ENCODE results near the gene DGAT2.

Gene DGAT2

GRCh38 chr11:75785187-75785586 lies 16.6 kb downstream of the DGAT2 start:
- TF ChIP-seq CTCF (IDR thresholded peaks at IDR 0.05), result no peak
- no peaks in the 10 kb centered on the region for H3K4me1 Mint-ChIP-seq
- H3K4me3 Mint-ChIP-seq, result no peak overlapping the region
- DNase-seq, result no peak
- no peak overlapping the region for H3K27ac Mint-ChIP-seq
- no peaks in the 10 kb centered on the region for H3K9me3 Mint-ChIP-seq
- peaks cover 16% of the 10 kb centered on the region for H3K27me3 Mint-ChIP-seq (ENCODE audit: low read depth, poor library complexity)
- H3K36me3 Mint-ChIP-seq (ENCODE audit: low read depth), result no peaks in the 10 kb centered on the region

GRCh38 chr11:75786101-75786736 lies 17.6 kb downstream of the DGAT2 start:
- Mint-ChIP-seq H3K27ac (no peak overlapping the region), H3K36me3 (ENCODE audit: low read depth) (no peaks in the 10 kb centered on the region), H3K27me3 (ENCODE audit: low read depth, poor library complexity) (peaks cover 22% of the 10 kb centered on the region), H3K4me3 (no peak overlapping the region), H3K4me1 (no peaks in the 10 kb centered on the region), H3K9me3 (no peaks in the 10 kb centered on the region)
- TF ChIP-seq CTCF (IDR thresholded peaks at IDR 0.05), result no peak
- DNase-seq, result no peak

GRCh38 chr11:75789521-75789920 lies 20.9 kb downstream of the DGAT2 start:
- Mint-ChIP-seq H3K36me3 (ENCODE audit: low read depth) (no peaks in the 10 kb centered on the region), H3K27me3 (ENCODE audit: low read depth, poor library complexity) (peaks cover 26% of the 10 kb centered on the region), H3K4me3 (no peak overlapping the region), H3K4me1 (peaks cover 6% of the 10 kb centered on the region), H3K27ac (no peak overlapping the region), H3K9me3 (no peaks in the 10 kb centered on the region)
- TF ChIP-seq CTCF (IDR thresholded peaks at IDR 0.05), result no peak
- DNase-seq, result no peak

GRCh38 chr11:75790986-75791385 lies 22.4 kb downstream of the DGAT2 start:
- no peak overlapping the region for H3K27ac Mint-ChIP-seq
- no peak for TF ChIP-seq CTCF (IDR thresholded peaks at IDR 0.05)
- DNase-seq, result no peak
- H3K36me3 Mint-ChIP-seq (ENCODE audit: low read depth), result no peaks in the 10 kb centered on the region
- peaks cover 23% of the 10 kb centered on the region for H3K27me3 Mint-ChIP-seq (ENCODE audit: low read depth, poor library complexity)
- peaks cover 6% of the 10 kb centered on the region for H3K4me1 Mint-ChIP-seq
- H3K9me3 Mint-ChIP-seq, result no peaks in the 10 kb centered on the region
- H3K4me3 Mint-ChIP-seq, result no peak overlapping the region

GRCh38 chr11:75792127-75792731 lies 23.7 kb downstream of the DGAT2 start:
- H3K27ac Mint-ChIP-seq, result no peak overlapping the region
- H3K9me3 Mint-ChIP-seq, result no peaks in the 10 kb centered on the region
- DNase-seq, result no peak
- no peak overlapping the region for H3K4me3 Mint-ChIP-seq
- peaks cover 23% of the 10 kb centered on the region for H3K27me3 Mint-ChIP-seq (ENCODE audit: low read depth, poor library complexity)
- peaks cover 9% of the 10 kb centered on the region for H3K4me1 Mint-ChIP-seq
- H3K36me3 Mint-ChIP-seq (ENCODE audit: low read depth), result no peaks in the 10 kb centered on the region
- TF ChIP-seq CTCF (IDR thresholded peaks at IDR 0.05), result no peak

Measured in nephron progenitor cell (in vitro differentiated cells).